Endometrium (tissue), 2 donors: Measurements from ENCODE around the gene SLC35F4.
A peak's percentile ranks its signal among the peaks of the same experiment; 100 is the strongest.

Experiments
- FAIRE-seq: peaks from 2 replicates; lab custom pipeline; 2012; peaks lifted over from hg19 to GRCh38; lab: Jason Lieb, UNC
- donor health status: control.
- donor health status: control.

The SLC35F4 gene

DNA sequence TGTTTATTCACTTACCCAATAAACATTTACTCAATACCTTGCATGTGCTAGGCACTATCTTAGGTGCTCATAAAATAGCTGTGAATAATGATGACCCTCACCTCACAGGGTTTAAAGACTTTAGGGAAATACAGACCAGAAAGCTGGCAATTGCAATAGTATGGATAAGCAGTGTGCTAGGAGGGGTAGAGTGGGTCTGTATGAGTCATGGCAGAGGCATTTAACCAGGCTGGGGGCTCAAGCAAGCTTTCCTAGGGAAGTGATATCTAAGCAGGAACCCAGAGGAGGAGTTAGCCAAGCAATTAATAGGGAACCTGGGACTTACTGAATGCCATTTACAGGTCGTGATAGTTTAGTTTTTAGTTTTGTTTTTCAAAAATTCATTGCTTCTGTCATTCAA, 248.4 kb downstream of the SLC35F4 start:
- no peak for FAIRE-seq

DNA sequence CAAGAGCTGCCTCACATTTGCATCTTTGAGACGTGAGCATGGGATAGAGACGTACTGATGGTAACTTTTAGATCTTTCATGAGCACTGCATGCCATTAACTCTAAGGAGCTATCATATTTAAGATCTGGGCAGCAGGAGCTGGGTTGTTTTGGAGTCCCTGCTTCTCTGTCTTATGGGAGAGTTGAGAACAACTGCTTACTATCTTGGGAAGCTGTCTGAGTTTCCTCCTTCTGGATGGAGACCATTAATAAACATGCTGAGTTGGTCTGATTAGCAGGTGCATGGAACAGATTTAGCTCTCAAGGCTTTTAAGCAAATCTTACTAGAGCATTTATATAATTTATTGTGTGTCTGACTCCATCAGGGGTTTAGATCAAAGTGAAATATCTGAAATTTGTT, 252.9 kb downstream of the SLC35F4 start:
- FAIRE-seq: no peak

- FAIRE-seq: no peak
These were observed 254.3 kb downstream of the SLC35F4 start for GRCh38 chr14:57611555-57612075.

DNA sequence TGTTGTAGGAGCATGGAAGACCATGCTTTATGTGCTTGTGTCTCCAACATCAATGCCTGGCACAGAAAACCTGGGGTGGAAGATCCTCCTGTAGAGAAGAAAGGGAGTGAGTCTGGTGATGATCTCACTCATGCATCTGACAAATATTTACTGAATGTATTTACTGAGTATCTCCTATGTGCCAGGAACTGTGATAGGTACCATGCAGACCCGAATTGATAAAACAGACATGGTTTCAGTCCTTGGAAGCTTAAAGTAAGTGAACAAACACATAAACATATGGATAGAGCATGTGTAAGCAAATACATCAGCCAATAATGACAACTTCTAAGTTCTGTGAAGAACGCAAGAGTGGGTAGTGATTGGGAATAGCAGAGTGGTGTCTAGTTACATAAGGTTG, 255.3 kb downstream of the SLC35F4 start:
- no peak for FAIRE-seq

GRCh38 chr14:57609192-57610075, 256.5 kb downstream of the SLC35F4 start:
- FAIRE-seq: no peak

GRCh38 chr14:57607086-57607485, 258.8 kb downstream of the SLC35F4 start:
- FAIRE-seq: no peak

- no peak for FAIRE-seq
These were observed 282.5 kb downstream of the SLC35F4 start for GRCh38 chr14:57583396-57583795.

- peak; percentile 61 for FAIRE-seq
These were observed 283.1 kb downstream of the SLC35F4 start for GRCh38 chr14:57582746-57583145.

- FAIRE-seq: no peak
These were observed 287.1 kb downstream of the SLC35F4 start for GRCh38 chr14:57578801-57579200.

DNA sequence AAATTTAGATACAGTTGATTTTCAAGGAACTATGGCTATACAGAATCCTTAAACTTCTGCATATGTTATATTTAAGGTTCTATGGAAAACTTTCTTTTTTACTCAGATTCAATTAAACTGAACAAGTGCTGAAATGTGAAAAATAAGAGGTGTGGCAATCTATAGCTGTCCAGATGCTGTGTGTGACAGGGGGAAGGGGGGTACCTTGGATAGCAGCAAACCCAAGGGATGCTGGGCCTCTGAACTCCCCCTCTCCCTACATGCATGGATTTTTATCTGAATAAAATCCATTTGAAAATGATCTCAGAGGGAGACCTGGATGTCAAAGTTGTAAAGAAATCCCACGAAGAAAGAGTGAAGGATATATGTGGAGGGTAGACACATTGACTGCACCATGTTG, 289.4 kb downstream of the SLC35F4 start:
- FAIRE-seq: no peak

DNA sequence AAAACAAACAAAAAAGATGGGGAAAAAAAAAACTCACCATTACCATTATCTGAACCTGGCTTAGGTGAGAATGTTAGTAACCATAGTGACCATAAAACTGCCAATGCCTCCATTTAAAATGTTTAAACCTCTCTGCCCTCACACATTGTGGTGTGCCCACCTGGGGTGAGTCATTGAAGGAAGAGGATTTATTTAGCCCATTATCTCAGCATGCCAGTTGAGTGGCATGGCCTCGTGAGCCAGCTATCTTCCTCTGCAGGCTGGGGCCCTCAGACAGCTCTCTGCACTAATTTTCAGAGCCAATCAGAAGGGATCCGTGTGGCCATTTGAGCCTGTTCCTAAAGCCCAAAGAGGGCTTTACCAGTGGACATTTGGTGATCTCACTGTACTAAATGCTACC, 290.4 kb downstream of the SLC35F4 start:
- FAIRE-seq: no peak

- FAIRE-seq: no peak
These were observed 291.1 kb downstream of the SLC35F4 start for GRCh38 chr14:57574617-57575288.

DNA sequence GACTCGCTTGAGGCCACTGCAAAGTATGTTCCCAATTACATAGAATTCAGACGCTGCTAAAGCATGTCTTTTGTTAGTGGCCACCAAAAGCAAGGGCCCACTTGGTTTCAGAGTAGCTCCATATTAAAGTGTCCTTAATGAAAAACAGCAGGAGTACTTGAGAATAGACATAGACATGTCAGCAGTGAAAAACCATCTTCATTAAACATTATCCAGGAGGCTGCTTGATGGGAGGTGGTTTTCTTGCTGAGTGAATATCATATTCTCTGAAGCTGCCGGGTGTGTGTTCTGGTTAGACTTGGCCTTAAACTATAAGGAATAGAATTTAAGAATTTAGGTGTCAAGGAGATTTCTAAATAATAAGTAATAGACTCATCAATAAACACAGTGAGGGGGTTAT, 292.7 kb downstream of the SLC35F4 start:
- no peak for FAIRE-seq

- FAIRE-seq: no peak
These were observed 297.3 kb downstream of the SLC35F4 start for GRCh38 chr14:57568554-57568953.

GRCh38 chr14:57567220-57567619, 298.7 kb downstream of the SLC35F4 start:
- FAIRE-seq: no peak

GRCh38 chr14:57560681-57561080, 305.2 kb downstream of the SLC35F4 start:
- no peak for FAIRE-seq

DNA sequence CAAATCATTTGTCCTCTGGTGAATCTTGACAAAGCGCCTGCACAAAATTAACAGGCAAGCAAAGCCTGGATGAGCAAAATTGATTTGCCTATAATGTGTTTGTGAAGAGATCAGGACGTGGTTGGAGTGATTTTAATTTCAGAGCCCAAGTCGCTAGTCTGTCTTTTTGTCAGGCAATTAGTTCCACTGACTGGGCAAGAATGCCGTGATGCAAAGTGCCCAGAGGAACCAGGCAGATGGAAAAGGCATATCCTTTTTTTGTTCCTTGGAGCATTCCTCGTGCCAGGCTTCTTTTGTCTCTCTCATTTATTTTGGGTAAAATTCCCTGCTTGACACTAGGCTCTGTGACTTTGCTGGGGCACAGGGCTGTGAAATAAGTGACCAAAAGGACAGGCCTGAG, 306.3 kb downstream of the SLC35F4 start:
- no peak for FAIRE-seq

- no peak for FAIRE-seq
These were observed 316.0 kb downstream of the SLC35F4 start for GRCh38 chr14:57549765-57550420.

DNA sequence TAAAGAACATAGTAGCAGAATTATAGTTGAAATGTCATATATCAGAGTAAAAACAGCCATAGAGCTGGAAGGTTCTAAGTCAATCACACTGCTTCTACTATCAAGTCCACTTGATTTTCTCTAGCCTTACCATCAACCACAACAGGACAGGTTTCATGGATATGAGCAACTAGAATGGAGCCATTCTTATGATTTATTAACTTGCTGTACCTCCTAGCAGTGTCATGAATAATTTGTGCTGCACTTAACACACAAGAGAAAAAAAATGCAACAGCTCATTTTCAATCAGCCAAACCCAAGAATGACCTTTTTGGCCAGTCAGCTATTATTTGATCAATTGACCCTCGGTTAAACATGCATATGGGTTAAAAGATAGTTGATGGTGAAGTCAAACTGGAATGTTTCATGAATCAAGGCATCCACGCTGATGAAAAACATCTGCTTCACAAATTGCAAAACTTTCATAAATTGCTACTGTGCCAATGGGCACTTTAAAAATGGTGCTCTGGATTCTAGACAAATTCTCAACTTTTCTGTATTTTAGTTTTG, 316.8 kb downstream of the SLC35F4 start:
- FAIRE-seq: no peak

DNA sequence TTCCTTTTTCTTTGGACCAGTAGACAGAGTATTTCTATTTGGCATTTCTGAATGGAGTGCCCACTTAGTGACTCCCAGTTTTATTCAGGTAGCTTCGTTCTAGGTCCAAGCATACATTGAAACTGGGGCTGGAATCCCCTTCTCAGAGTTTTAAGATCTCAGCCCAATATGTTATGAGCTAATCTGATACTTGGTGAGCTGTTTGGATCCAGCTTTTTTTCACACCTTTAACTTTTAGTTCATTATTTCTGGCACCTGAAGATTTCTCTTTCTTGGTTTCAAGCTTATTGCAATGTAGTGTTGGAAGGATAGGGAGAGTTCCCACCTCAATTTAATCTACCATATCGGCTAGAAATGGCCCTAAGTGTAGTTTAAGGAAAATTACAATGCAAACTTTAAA, 318.8 kb downstream of the SLC35F4 start:
- no peak for FAIRE-seq

- no peak for FAIRE-seq
These were observed 332.7 kb downstream of the SLC35F4 start for GRCh38 chr14:57533214-57533613.

DNA sequence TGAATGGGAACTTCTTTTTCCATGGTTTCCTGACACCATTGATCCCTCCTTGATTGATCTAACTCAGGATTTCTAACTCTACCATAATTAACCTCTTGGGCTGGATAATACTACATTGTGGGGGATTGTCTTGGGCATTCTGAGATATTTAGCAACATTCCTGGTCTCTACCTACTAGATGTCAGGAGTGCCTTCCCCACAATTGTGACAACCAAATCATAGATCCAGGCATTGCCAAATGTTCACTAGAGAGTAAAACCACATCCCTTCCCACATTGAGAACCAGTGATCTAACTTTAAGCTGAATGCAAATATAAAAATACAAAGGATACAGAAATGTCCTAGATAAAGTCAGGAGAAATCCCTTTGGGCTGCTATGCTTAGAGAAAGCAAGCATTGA, 335.3 kb downstream of the SLC35F4 start:
- no peak for FAIRE-seq

- no peak for FAIRE-seq
These were observed 338.9 kb downstream of the SLC35F4 start for GRCh38 chr14:57526942-57527341.
